ENCODE data around the gene GTSE1. TPM values are rescaled to one million over a fixed set of nuclear protein-coding genes. Genes with fewer than 3 reads are reported as not detected.
A peak's percentile ranks its signal among the peaks of the same experiment; 100 is the strongest.

Gene GTSE1
- total and polyA plus RNA-seq, 2 of the 13 experiments (the other 11 are each of a cell fraction or from before 2014, with no cell fraction given): 10.7 to 13.5 TPM

GRCh38 chr22:46281866-46282678 is 14.6 kb upstream of the GTSE1 start:
- ChIA-PET POLR2A (interaction anchor here (1.2 kb wide), 1 partner anchor 14 kb away, joined by 4 read pairs; the partner anchor contains the start of gene TTC38), CTCF (ENCODE audit: low intra/inter-chr PET ratio, low total read pairs) (no interaction called here)
- no TSS peak for BruUV-seq (replicated peaks)
- ATAC-seq (no peak; the same call in 1 of the 3 replicates), DNase-seq (ENCODE audit: low spot score) (no peak), FAIRE-seq (no peak)
- in situ Hi-C loops (cut with HindIII; ENCODE audit: extremely low pct_ligation_motif_present, low pct_unique_long_range_greater_than_20kb): no loop called here
- H3K79me2 ChIP-seq (ENCODE audit: insufficient read depth, low read length): no peaks in the 10 kb centered on the region
- H3K9me3 ChIP-seq (ENCODE audit: low read length): no peaks in the 10 kb centered on the region
- H3K9ac ChIP-seq (ENCODE audit: insufficient read depth, low read depth, low read length): no peak overlapping the region
- WGBS (ENCODE audit: low lambda C conversion rate): 100% methylated on average over 4 of the region's 13 CpGs
- H3K4me2 ChIP-seq (ENCODE audit: low read depth, low read length): no peak overlapping the region
- 0 out of 2 replicates have a peak, but pooled peaks cover 3% of the 10 kb centered on the region for H4K20me1 ChIP-seq (ENCODE audit: insufficient read depth, low read length)
- H3K4me1 ChIP-seq (ENCODE audit: insufficient read depth, low read length): no peaks in the 10 kb centered on the region
- TF ChIP-seq MEF2D (CRISPR knock-in tag; IDR thresholded peaks at IDR 0.05): no peak
- TF ChIP-seq POLR2G (IDR thresholded peaks at IDR 0.05; ENCODE audit: low read depth, low read length): 0 out of 2 replicates have a peak, but pooled peaks have one; percentile 16
- TF ChIP-seq PLSCR1 (CRISPR knock-in tag; IDR thresholded peaks at IDR 0.05; ENCODE audit: borderline replicate concordance): no peak
- no peak for TF ChIP-seq ZNF777 (CRISPR knock-in tag; IDR thresholded peaks at IDR 0.05)
- no peak overlapping the region for H3K4me3 ChIP-seq (replicated peaks in 1 of 3; ENCODE audit: insufficient read depth in 1 of 3, low read depth in 2 of 3, low read length in 3 of 3)
- intact Hi-C loops (cut with micrococcal nuclease; ENCODE audit: unreplicated experiment): no loop called here
- H3K27me3 ChIP-seq (ENCODE audit: control insufficient read depth in 1 of 2, insufficient read depth in 2 of 2, low read length in 2 of 2): no peaks in the 10 kb centered on the region
- H2AFZ ChIP-seq (ENCODE audit: low read length): no peak overlapping the region
- peaks cover 63 to 92% of the 10 kb centered on the region in 2 experiments for H3K36me3 ChIP-seq (replicated peaks in 1 of 2; ENCODE audit: control insufficient read depth in 1 of 2, insufficient read depth in 2 of 2, low read length in 2 of 2)
- H3K27ac ChIP-seq (ENCODE audit: extremely low read length, insufficient read depth, low read length): no peak overlapping the region

- no peak overlapping the region for H3K4me3 ChIP-seq (replicated peaks in 1 of 3; ENCODE audit: insufficient read depth in 1 of 3, low read depth in 2 of 3, low read length in 3 of 3)
- H3K27ac ChIP-seq (ENCODE audit: extremely low read length, insufficient read depth, low read length): no peak overlapping the region
- H3K9me3 ChIP-seq (ENCODE audit: low read length): no peaks in the 10 kb centered on the region
- no peaks in the 10 kb centered on the region for H4K20me1 ChIP-seq (ENCODE audit: insufficient read depth, low read length)
- H3K9ac ChIP-seq (ENCODE audit: insufficient read depth, low read depth, low read length): no peak overlapping the region
- intact Hi-C loops (cut with micrococcal nuclease; ENCODE audit: unreplicated experiment): no loop called here
- TSS peak; percentile 14 for BruUV-seq (replicated peaks)
- no peak overlapping the region for H2AFZ ChIP-seq (ENCODE audit: low read length)
- WGBS (ENCODE audit: low lambda C conversion rate): 98% methylated on average over 3 of the region's 3 CpGs
- ChIA-PET CTCF (ENCODE audit: low intra/inter-chr PET ratio, low total read pairs) (no interaction called here), POLR2A (interaction anchor here (0.8 to 4.2 kb wide), 5 partner anchors 10 to 36 kb away, joined by 3 to 33 read pairs (median 4); partner anchors contain the start of genes CDPF1, GTSE1 and TTC38)
- in situ Hi-C loops (cut with HindIII; ENCODE audit: extremely low pct_ligation_motif_present, low pct_unique_long_range_greater_than_20kb): no loop called here
- FAIRE-seq (no peak), DNase-seq (ENCODE audit: low spot score) (no peak), ATAC-seq (no peak)
- H3K36me3 ChIP-seq (replicated peaks in 1 of 2; ENCODE audit: control insufficient read depth in 1 of 2, insufficient read depth in 2 of 2, low read length in 2 of 2): peaks cover 51 to 92% of the 10 kb centered on the region in 2 experiments
- no peaks in the 10 kb centered on the region for H3K27me3 ChIP-seq (ENCODE audit: control insufficient read depth in 1 of 2, insufficient read depth in 2 of 2, low read length in 2 of 2)
- H3K4me1 ChIP-seq (ENCODE audit: insufficient read depth, low read length): no peaks in the 10 kb centered on the region
- H3K4me2 ChIP-seq (ENCODE audit: low read depth, low read length): no peak overlapping the region
- TF ChIP-seq POLR2G (IDR thresholded peaks at IDR 0.05; ENCODE audit: low read depth, low read length) (0 out of 2 replicates have a peak, but pooled peaks have one; percentile 6), ZNF761 (CRISPR knock-in tag; conservative IDR thresholded peaks at IDR 0.05) (no peak)
- H3K79me2 ChIP-seq (ENCODE audit: insufficient read depth, low read length): no peaks in the 10 kb centered on the region
Measured at GRCh38 chr22:46286006-46286405, 10.7 kb upstream of the GTSE1 start.

All from HepG2 (cell line).